HEK293 (cell line): ENCODE measurements around the gene FILIP1.

ENCODE experiments used
- FEZF1 ChIP-seq: fragments of 450-650 bp; formaldehyde crosslinking; IDR thresholded peaks from 2 replicates; pipeline ENCODE4 v1.5.1; 2016; ENCODE audit warnings: missing biosample characterization, missing genetic modification characterization
- MZF1 ChIP-seq: fragments of 450-650 bp; formaldehyde crosslinking; IDR thresholded peaks from 2 replicates; pipeline ENCODE4 v1.5.1; 2017; ENCODE audit warnings: missing biosample characterization, missing genetic modification characterization, borderline replicate concordance
- SETDB1 ChIP-seq: IDR thresholded peaks from one replicate; pipeline ENCODE4 v1.6.1; 2017; ENCODE audit warnings: mild to moderate bottlenecking, low read length, moderate library complexity, mixed read lengths; ENCODE audit not compliant: insufficient read length
- WT1 ChIP-seq: fragments of 450-650 bp; formaldehyde crosslinking; IDR thresholded peaks from 2 replicates; pipeline ENCODE4 v1.5.1; 2016; ENCODE audit warnings: missing biosample characterization, missing genetic modification characterization
- ZEB2 ChIP-seq: fragments of 450-650 bp; formaldehyde crosslinking; IDR thresholded peaks from 2 replicates; pipeline ENCODE4 v1.5.1; 2016; ENCODE audit warnings: missing biosample characterization, missing genetic modification characterization
- ZNF121 ChIP-seq: fragments of 450-650 bp; formaldehyde crosslinking; IDR thresholded peaks from 2 replicates; pipeline ENCODE4 v1.5.1; 2016; ENCODE audit warnings: missing biosample characterization, missing genetic modification characterization
- ZNF202 ChIP-seq: fragments of 450-650 bp; formaldehyde crosslinking; IDR thresholded peaks from 2 replicates; pipeline ENCODE4 v1.5.1; 2016; ENCODE audit warnings: missing biosample characterization, missing genetic modification characterization, borderline replicate concordance
- ZNF223 ChIP-seq: fragments of 450-650 bp; formaldehyde crosslinking; IDR thresholded peaks from 2 replicates; pipeline ENCODE4 v1.5.1; 2016; ENCODE audit warnings: missing biosample characterization, missing genetic modification characterization
- ZNF335 ChIP-seq: fragments of 450-650 bp; formaldehyde crosslinking; conservative IDR thresholded peaks from 2 replicates; pipeline ENCODE4 v1.5.1; 2016; ENCODE audit warnings: missing biosample characterization, missing genetic modification characterization
- ZNF394 ChIP-seq: fragments of 450-650 bp; formaldehyde crosslinking; IDR thresholded peaks from 2 replicates; pipeline ENCODE4 v1.5.1; 2016; ENCODE audit warnings: missing biosample characterization, missing genetic modification characterization, mild to moderate bottlenecking, moderate library complexity, borderline replicate concordance
- ZNF501 ChIP-seq: fragments of 450-650 bp; formaldehyde crosslinking; IDR thresholded peaks from 2 replicates; pipeline ENCODE4 v1.5.1; 2016; ENCODE audit warnings: missing biosample characterization, missing genetic modification characterization
- ZNF571 ChIP-seq: fragments of 450-650 bp; formaldehyde crosslinking; IDR thresholded peaks from 2 replicates; pipeline ENCODE4 v1.5.0; 2017; ENCODE audit warnings: missing biosample characterization, missing genetic modification characterization
- ZNF792 ChIP-seq: fragments of 450-650 bp; formaldehyde crosslinking; IDR thresholded peaks from 2 replicates; pipeline ENCODE4 v1.5.1; 2016; ENCODE audit warnings: missing biosample characterization, missing genetic modification characterization
- TF ChIP-seq, protein P1 (sequence below): fragments of 450-650 bp; IDR thresholded peaks from 2 replicates; pipeline ENCODE4 v1.5.1; 2018; ENCODE audit warnings: missing biosample characterization, mild to moderate bottlenecking, missing genetic modification characterization
- TF ChIP-seq, protein P2 (sequence below): fragments of 450-650 bp; formaldehyde crosslinking; IDR thresholded peaks from 2 replicates; pipeline ENCODE4 v1.5.1; 2016; ENCODE audit warnings: missing biosample characterization, missing genetic modification characterization
- TF ChIP-seq, protein P3 (sequence below): fragments of 450-650 bp; formaldehyde crosslinking; IDR thresholded peaks from 2 replicates; pipeline ENCODE4 v1.5.1; 2017; ENCODE audit warnings: missing biosample characterization, missing genetic modification characterization
- TF ChIP-seq, protein P4 (sequence below): fragments of 450-650 bp; formaldehyde crosslinking; IDR thresholded peaks from 2 replicates; pipeline ENCODE4 v1.5.1; 2016; ENCODE audit warnings: missing biosample characterization, missing genetic modification characterization
- TF ChIP-seq, protein P5 (sequence below): IDR thresholded peaks from 2 replicates; pipeline ENCODE4 v1.6.1; 2011; ENCODE audit warnings: mild to moderate bottlenecking, low read depth, low read length, borderline replicate concordance
- TF ChIP-seq, protein P6 (sequence below): fragments of 450-650 bp; formaldehyde crosslinking; IDR thresholded peaks from 2 replicates; pipeline ENCODE4 v1.5.1; 2016; ENCODE audit warnings: missing biosample characterization, missing genetic modification characterization
- TF ChIP-seq, protein P7 (sequence below): fragments of 450-650 bp; formaldehyde crosslinking; IDR thresholded peaks from 2 replicates; pipeline ENCODE4 v1.5.1; 2016; ENCODE audit warnings: missing biosample characterization, missing genetic modification characterization
- TF ChIP-seq, protein P8 (sequence below): fragments of 450-650 bp; formaldehyde crosslinking; IDR thresholded peaks from 2 replicates; pipeline ENCODE4 v1.5.1; 2016; ENCODE audit warnings: missing biosample characterization, missing genetic modification characterization, borderline replicate concordance

FILIP1 gene

DNA sequence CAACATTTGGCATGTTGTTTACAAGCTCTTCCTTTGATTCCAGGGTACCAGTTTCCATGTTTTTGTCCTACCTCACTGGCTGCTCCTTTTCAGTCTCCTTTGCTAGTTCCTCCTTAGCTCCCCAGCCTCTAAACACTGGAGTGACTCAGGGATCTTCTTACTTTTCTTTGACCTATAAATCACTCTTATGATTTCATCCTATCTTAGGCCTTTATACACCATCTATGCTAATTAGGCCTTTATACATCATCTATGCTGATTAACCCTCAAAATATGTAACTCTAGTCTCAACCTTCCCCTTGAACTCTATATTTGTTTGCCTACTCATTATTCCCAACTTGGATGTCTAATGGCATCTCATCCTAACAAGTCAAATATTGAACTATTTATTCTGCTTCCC lies 218.5 kb downstream of the FILIP1 start (continued):
- TF ChIP-seq, protein P1, sequence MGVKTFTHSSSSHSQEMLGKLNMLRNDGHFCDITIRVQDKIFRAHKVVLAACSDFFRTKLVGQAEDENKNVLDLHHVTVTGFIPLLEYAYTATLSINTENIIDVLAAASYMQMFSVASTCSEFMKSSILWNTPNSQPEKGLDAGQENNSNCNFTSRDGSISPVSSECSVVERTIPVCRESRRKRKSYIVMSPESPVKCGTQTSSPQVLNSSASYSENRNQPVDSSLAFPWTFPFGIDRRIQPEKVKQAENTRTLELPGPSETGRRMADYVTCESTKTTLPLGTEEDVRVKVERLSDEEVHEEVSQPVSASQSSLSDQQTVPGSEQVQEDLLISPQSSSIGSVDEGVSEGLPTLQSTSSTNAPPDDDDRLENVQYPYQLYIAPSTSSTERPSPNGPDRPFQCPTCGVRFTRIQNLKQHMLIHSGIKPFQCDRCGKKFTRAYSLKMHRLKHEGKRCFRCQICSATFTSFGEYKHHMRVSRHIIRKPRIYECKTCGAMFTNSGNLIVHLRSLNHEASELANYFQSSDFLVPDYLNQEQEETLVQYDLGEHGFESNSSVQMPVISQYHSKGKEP (tag by site-specific recombination), result no peak
- TF ChIP-seq, protein P2, sequence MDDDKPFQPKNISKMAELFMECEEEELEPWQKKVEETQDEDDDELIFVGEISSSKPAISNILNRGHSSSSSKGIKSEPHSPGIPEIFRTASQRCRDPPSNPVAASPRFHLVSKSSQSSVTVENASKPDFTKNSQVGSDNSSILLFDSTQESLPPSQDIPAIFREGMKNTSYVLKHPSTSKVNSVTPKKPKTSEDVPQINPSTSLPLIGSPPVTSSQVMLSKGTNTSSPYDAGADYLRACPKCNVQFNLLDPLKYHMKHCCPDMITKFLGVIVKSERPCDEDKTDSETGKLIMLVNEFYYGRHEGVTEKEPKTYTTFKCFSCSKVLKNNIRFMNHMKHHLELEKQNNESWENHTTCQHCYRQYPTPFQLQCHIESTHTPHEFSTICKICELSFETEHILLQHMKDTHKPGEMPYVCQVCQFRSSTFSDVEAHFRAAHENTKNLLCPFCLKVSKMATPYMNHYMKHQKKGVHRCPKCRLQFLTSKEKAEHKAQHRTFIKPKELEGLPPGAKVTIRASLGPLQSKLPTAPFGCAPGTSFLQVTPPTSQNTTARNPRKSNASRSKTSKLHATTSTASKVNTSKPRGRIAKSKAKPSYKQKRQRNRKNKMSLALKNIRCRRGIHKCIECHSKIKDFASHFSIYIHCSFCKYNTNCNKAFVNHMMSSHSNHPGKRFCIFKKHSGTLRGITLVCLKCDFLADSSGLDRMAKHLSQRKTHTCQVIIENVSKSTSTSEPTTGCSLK (tag by site-specific recombination), result no peak
- TF ChIP-seq MZF1 (tag by site-specific recombination), result no peak
- TF ChIP-seq FEZF1 (tag by site-specific recombination), result peak; percentile 55
- TF ChIP-seq, protein P3, sequence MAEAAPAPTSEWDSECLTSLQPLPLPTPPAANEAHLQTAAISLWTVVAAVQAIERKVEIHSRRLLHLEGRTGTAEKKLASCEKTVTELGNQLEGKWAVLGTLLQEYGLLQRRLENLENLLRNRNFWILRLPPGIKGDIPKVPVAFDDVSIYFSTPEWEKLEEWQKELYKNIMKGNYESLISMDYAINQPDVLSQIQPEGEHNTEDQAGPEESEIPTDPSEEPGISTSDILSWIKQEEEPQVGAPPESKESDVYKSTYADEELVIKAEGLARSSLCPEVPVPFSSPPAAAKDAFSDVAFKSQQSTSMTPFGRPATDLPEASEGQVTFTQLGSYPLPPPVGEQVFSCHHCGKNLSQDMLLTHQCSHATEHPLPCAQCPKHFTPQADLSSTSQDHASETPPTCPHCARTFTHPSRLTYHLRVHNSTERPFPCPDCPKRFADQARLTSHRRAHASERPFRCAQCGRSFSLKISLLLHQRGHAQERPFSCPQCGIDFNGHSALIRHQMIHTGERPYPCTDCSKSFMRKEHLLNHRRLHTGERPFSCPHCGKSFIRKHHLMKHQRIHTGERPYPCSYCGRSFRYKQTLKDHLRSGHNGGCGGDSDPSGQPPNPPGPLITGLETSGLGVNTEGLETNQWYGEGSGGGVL, result peak; percentile 49; the same call in 1 of the 2 replicates
- TF ChIP-seq, protein P4, sequence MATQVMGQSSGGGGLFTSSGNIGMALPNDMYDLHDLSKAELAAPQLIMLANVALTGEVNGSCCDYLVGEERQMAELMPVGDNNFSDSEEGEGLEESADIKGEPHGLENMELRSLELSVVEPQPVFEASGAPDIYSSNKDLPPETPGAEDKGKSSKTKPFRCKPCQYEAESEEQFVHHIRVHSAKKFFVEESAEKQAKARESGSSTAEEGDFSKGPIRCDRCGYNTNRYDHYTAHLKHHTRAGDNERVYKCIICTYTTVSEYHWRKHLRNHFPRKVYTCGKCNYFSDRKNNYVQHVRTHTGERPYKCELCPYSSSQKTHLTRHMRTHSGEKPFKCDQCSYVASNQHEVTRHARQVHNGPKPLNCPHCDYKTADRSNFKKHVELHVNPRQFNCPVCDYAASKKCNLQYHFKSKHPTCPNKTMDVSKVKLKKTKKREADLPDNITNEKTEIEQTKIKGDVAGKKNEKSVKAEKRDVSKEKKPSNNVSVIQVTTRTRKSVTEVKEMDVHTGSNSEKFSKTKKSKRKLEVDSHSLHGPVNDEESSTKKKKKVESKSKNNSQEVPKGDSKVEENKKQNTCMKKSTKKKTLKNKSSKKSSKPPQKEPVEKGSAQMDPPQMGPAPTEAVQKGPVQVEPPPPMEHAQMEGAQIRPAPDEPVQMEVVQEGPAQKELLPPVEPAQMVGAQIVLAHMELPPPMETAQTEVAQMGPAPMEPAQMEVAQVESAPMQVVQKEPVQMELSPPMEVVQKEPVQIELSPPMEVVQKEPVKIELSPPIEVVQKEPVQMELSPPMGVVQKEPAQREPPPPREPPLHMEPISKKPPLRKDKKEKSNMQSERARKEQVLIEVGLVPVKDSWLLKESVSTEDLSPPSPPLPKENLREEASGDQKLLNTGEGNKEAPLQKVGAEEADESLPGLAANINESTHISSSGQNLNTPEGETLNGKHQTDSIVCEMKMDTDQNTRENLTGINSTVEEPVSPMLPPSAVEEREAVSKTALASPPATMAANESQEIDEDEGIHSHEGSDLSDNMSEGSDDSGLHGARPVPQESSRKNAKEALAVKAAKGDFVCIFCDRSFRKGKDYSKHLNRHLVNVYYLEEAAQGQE (tag by site-specific recombination), result no peak
- peak; percentile 44; the same call in 1 of the 2 replicates for TF ChIP-seq ZNF394 (tag by site-specific recombination)
- no peak for TF ChIP-seq WT1 (tag by site-specific recombination)
- no peak for TF ChIP-seq ZNF501 (tag by site-specific recombination)
- no peak for TF ChIP-seq ZNF792 (tag by site-specific recombination)
- no peak for TF ChIP-seq ZNF223 (tag by site-specific recombination)
- no peak for TF ChIP-seq ZNF571 (tag by site-specific recombination)
- TF ChIP-seq, protein P5, sequence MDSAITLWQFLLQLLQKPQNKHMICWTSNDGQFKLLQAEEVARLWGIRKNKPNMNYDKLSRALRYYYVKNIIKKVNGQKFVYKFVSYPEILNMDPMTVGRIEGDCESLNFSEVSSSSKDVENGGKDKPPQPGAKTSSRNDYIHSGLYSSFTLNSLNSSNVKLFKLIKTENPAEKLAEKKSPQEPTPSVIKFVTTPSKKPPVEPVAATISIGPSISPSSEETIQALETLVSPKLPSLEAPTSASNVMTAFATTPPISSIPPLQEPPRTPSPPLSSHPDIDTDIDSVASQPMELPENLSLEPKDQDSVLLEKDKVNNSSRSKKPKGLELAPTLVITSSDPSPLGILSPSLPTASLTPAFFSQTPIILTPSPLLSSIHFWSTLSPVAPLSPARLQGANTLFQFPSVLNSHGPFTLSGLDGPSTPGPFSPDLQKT, result no peak
- TF ChIP-seq ZEB2 (tag by site-specific recombination), result no peak
- TF ChIP-seq, protein P6, sequence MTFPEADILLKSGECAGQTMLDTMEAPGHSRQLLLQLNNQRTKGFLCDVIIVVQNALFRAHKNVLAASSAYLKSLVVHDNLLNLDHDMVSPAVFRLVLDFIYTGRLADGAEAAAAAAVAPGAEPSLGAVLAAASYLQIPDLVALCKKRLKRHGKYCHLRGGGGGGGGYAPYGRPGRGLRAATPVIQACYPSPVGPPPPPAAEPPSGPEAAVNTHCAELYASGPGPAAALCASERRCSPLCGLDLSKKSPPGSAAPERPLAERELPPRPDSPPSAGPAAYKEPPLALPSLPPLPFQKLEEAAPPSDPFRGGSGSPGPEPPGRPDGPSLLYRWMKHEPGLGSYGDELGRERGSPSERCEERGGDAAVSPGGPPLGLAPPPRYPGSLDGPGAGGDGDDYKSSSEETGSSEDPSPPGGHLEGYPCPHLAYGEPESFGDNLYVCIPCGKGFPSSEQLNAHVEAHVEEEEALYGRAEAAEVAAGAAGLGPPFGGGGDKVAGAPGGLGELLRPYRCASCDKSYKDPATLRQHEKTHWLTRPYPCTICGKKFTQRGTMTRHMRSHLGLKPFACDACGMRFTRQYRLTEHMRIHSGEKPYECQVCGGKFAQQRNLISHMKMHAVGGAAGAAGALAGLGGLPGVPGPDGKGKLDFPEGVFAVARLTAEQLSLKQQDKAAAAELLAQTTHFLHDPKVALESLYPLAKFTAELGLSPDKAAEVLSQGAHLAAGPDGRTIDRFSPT (tag by site-specific recombination), result peak; percentile 52; the same call in 1 of the 2 replicates
- TF ChIP-seq, protein P7, sequence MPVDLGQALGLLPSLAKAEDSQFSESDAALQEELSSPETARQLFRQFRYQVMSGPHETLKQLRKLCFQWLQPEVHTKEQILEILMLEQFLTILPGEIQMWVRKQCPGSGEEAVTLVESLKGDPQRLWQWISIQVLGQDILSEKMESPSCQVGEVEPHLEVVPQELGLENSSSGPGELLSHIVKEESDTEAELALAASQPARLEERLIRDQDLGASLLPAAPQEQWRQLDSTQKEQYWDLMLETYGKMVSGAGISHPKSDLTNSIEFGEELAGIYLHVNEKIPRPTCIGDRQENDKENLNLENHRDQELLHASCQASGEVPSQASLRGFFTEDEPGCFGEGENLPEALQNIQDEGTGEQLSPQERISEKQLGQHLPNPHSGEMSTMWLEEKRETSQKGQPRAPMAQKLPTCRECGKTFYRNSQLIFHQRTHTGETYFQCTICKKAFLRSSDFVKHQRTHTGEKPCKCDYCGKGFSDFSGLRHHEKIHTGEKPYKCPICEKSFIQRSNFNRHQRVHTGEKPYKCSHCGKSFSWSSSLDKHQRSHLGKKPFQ (tag by site-specific recombination), result no peak
- TF ChIP-seq ZNF202 (tag by site-specific recombination), result no peak
- TF ChIP-seq ZNF335 (tag by site-specific recombination), result no peak
- TF ChIP-seq ZNF121 (tag by site-specific recombination), result no peak
- TF ChIP-seq, protein P8, sequence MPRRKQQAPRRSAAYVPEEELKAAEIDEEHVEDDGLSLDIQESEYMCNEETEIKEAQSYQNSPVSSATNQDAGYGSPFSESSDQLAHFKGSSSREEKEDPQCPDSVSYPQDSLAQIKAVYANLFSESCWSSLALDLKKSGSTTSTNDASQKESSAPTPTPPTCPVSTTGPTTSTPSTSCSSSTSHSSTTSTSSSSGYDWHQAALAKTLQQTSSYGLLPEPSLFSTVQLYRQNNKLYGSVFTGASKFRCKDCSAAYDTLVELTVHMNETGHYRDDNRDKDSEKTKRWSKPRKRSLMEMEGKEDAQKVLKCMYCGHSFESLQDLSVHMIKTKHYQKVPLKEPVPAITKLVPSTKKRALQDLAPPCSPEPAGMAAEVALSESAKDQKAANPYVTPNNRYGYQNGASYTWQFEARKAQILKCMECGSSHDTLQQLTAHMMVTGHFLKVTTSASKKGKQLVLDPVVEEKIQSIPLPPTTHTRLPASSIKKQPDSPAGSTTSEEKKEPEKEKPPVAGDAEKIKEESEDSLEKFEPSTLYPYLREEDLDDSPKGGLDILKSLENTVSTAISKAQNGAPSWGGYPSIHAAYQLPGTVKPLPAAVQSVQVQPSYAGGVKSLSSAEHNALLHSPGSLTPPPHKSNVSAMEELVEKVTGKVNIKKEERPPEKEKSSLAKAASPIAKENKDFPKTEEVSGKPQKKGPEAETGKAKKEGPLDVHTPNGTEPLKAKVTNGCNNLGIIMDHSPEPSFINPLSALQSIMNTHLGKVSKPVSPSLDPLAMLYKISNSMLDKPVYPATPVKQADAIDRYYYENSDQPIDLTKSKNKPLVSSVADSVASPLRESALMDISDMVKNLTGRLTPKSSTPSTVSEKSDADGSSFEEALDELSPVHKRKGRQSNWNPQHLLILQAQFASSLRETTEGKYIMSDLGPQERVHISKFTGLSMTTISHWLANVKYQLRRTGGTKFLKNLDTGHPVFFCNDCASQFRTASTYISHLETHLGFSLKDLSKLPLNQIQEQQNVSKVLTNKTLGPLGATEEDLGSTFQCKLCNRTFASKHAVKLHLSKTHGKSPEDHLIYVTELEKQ (tag by site-specific recombination), result peak; percentile 33; the same call in 1 of the 2 replicates
- TF ChIP-seq SETDB1, result peak; percentile 1
